Ishikawa (cell line): Measurements from ENCODE around the gene TMEM72.

Source experiments
- CEBPB ChIP-seq: IDR thresholded peaks from 2 replicates; pipeline ENCODE4 v1.6.1; 2012
- CREB1 ChIP-seq: IDR thresholded peaks from 2 replicates; pipeline ENCODE4 v1.6.1; 2012; ENCODE audit warnings: low read depth
- EGR1 ChIP-seq: IDR thresholded peaks from 2 replicates; pipeline ENCODE4 v1.6.1; 2012
- EP300 ChIP-seq: IDR thresholded peaks from 2 replicates; pipeline ENCODE4 v1.6.1; 2012; ENCODE audit warnings: borderline replicate concordance
- FOXM1 ChIP-seq: IDR thresholded peaks from 2 replicates; pipeline ENCODE4 v1.6.1; 2012; ENCODE audit warnings: low read depth, borderline replicate concordance
- NFIC ChIP-seq: IDR thresholded peaks from 2 replicates; pipeline ENCODE4 v1.6.1; 2012
- RAD21 ChIP-seq: IDR thresholded peaks from 2 replicates; pipeline ENCODE4 v1.6.1; 2012; ENCODE audit warnings: low read depth
- TAF1 ChIP-seq: IDR thresholded peaks from 2 replicates; pipeline ENCODE4 v1.6.1; 2012; ENCODE audit warnings: low read depth, mild to moderate bottlenecking
- TCF12 ChIP-seq: IDR thresholded peaks from 2 replicates; pipeline ENCODE4 v1.6.1; 2012; ENCODE audit warnings: low read depth
- TEAD4 ChIP-seq: IDR thresholded peaks from 2 replicates; pipeline ENCODE4 v1.6.1; 2012
- YY1 ChIP-seq: IDR thresholded peaks from 2 replicates; pipeline ENCODE4 v1.6.1; 2012; ENCODE audit warnings: low read depth
- ZBTB7A ChIP-seq: IDR thresholded peaks from 2 replicates; pipeline ENCODE4 v1.6.1; 2012; ENCODE audit warnings: low read depth
- TF ChIP-seq, protein P1 (sequence below): IDR thresholded peaks from 2 replicates; pipeline ENCODE4 v1.6.1; 2012
- TF ChIP-seq, protein P2 (sequence below): IDR thresholded peaks from 2 replicates; pipeline ENCODE4 v1.6.1; 2012; ENCODE audit warnings: low read depth, mild to moderate bottlenecking
- TF ChIP-seq, protein P3 (sequence below): IDR thresholded peaks from 2 replicates; pipeline ENCODE4 v1.6.1; 2012

The TMEM72 gene

GRCh38 chr10:44863344-44864047, 47.6 kb upstream of the TMEM72 start:
- TF ChIP-seq CREB1 (no peak), YY1 (no peak), ZBTB7A (no peak), TCF12 (no peak), RAD21 (no peak), EGR1 (no peak), NFIC (no peak), FOXM1 (no peak), TEAD4 (no peak), TAF1 (no peak), EP300 (no peak), CEBPB (no peak)
- TF ChIP-seq, protein P1, sequence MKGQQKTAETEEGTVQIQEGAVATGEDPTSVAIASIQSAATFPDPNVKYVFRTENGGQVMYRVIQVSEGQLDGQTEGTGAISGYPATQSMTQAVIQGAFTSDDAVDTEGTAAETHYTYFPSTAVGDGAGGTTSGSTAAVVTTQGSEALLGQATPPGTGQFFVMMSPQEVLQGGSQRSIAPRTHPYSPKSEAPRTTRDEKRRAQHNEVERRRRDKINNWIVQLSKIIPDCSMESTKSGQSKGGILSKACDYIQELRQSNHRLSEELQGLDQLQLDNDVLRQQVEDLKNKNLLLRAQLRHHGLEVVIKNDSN: no peak
- TF ChIP-seq, protein P2, sequence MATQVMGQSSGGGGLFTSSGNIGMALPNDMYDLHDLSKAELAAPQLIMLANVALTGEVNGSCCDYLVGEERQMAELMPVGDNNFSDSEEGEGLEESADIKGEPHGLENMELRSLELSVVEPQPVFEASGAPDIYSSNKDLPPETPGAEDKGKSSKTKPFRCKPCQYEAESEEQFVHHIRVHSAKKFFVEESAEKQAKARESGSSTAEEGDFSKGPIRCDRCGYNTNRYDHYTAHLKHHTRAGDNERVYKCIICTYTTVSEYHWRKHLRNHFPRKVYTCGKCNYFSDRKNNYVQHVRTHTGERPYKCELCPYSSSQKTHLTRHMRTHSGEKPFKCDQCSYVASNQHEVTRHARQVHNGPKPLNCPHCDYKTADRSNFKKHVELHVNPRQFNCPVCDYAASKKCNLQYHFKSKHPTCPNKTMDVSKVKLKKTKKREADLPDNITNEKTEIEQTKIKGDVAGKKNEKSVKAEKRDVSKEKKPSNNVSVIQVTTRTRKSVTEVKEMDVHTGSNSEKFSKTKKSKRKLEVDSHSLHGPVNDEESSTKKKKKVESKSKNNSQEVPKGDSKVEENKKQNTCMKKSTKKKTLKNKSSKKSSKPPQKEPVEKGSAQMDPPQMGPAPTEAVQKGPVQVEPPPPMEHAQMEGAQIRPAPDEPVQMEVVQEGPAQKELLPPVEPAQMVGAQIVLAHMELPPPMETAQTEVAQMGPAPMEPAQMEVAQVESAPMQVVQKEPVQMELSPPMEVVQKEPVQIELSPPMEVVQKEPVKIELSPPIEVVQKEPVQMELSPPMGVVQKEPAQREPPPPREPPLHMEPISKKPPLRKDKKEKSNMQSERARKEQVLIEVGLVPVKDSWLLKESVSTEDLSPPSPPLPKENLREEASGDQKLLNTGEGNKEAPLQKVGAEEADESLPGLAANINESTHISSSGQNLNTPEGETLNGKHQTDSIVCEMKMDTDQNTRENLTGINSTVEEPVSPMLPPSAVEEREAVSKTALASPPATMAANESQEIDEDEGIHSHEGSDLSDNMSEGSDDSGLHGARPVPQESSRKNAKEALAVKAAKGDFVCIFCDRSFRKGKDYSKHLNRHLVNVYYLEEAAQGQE: no peak
- TF ChIP-seq, protein P3, sequence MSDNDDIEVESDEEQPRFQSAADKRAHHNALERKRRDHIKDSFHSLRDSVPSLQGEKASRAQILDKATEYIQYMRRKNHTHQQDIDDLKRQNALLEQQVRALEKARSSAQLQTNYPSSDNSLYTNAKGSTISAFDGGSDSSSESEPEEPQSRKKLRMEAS: no peak

- TF ChIP-seq, protein P3: peak; percentile 77
- no peak for TF ChIP-seq TEAD4
Observed at GRCh38 chr10:44864051-44864450, 47.1 kb upstream of the TMEM72 start.

DNA sequence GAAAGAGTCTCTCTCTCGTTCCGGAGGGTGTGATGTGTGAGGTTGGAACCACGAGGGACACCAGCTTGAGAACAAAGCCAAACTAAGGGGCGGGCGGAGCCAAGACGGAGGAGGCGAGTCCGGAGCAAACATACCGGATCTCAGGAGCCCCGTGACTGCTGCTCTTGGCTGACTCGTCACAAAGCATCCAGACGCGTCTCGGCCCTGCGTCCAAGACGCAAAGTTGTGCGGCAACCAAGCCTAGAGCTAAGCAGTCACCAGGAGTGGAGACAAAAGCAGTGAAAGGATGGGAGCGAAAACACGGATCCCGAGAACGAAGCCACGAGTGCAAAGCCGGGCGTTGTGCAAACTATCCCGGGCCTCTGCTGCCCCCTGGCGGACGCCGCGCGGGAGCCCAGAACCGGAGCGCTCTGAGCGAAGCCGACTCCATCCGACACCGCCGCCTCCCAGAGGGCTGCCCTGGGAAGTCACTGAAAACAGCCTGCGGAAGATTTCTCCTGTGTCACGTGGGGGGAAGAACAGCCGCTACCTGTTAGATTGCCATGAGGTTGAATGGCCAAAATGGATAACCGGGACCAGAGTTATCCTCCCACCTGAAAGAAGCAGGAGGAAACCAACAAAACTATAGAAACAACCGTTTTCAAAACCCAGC, 46.4 kb upstream of the TMEM72 start:
- no peak for TF ChIP-seq ZBTB7A
- TF ChIP-seq YY1: no peak
- TF ChIP-seq RAD21: peak; percentile 83
- TF ChIP-seq, protein P1: peak; percentile 91
- TF ChIP-seq, protein P3: peak; percentile 59; the same call in 1 of the 2 replicates
- no peak for TF ChIP-seq EGR1
- TF ChIP-seq CREB1: no peak
- peak; percentile 37; the same call in 1 of the 2 replicates for TF ChIP-seq CEBPB
- no peak for TF ChIP-seq TEAD4
- TF ChIP-seq, protein P2: no peak
- no peak for TF ChIP-seq FOXM1
- TF ChIP-seq NFIC: no peak

- no peak for TF ChIP-seq YY1
- 0 out of 2 replicates have a peak, but pooled peaks have one; percentile 1 for TF ChIP-seq TCF12
- no peak for TF ChIP-seq TAF1
- TF ChIP-seq, protein P3: no peak
Observed at GRCh38 chr10:44865289-44865671, 45.9 kb upstream of the TMEM72 start.

GRCh38 chr10:44870031-44870430, 41.1 kb upstream of the TMEM72 start:
- TF ChIP-seq TAF1 (no peak), RAD21 (no peak), NFIC (no peak), ZBTB7A (no peak), TCF12 (no peak), FOXM1 (no peak), YY1 (no peak), CEBPB (no peak), EP300 (no peak), TEAD4 (no peak), EGR1 (no peak), CREB1 (no peak)
- TF ChIP-seq, protein P2: no peak
- TF ChIP-seq, protein P3: no peak
- TF ChIP-seq, protein P1: no peak
